ENCODE measurements around the gene RASA3. TPM values are rescaled to one million over a fixed set of nuclear protein-coding genes. Genes with fewer than 3 reads are reported as not detected.
A peak's percentile ranks its signal among the peaks of the same experiment; 100 is the strongest.

The RASA3 gene
- total RNA-seq, 1 donor from 2014 or later, result 44.8 TPM

DNA sequence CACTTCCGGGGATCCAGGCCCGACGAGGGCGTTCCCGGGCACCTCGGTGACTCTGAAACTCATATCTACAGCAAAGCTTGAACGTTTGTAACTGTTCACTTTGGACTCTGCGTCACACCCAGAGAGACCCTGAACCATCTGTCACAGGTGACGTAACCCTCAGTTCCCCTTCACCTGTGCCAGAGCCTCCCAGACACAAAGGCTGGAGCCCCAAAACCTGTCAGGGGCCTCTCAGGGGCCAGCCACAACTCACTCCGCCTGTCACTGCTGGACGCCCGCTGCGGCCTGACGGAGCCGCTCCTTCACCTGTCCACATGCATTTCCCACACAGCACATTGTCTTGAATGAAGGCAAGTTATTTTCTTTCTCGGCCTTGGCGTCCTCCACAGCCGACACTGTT, 8.0 kb downstream of the RASA3 start:
- peaks cover 62% of the 10 kb centered on the region for H3K4me1 Mint-ChIP-seq (ENCODE audit: unreplicated experiment)
- H3K27me3 Mint-ChIP-seq (ENCODE audit: unreplicated experiment), result no peaks in the 10 kb centered on the region
- H3K4me3 Mint-ChIP-seq (ENCODE audit: unreplicated experiment), result no peak overlapping the region
- TF ChIP-seq, protein P1, sequence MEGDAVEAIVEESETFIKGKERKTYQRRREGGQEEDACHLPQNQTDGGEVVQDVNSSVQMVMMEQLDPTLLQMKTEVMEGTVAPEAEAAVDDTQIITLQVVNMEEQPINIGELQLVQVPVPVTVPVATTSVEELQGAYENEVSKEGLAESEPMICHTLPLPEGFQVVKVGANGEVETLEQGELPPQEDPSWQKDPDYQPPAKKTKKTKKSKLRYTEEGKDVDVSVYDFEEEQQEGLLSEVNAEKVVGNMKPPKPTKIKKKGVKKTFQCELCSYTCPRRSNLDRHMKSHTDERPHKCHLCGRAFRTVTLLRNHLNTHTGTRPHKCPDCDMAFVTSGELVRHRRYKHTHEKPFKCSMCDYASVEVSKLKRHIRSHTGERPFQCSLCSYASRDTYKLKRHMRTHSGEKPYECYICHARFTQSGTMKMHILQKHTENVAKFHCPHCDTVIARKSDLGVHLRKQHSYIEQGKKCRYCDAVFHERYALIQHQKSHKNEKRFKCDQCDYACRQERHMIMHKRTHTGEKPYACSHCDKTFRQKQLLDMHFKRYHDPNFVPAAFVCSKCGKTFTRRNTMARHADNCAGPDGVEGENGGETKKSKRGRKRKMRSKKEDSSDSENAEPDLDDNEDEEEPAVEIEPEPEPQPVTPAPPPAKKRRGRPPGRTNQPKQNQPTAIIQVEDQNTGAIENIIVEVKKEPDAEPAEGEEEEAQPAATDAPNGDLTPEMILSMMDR (IDR thresholded peaks at IDR 0.05), result no peak
- DNase-seq (ENCODE audit: extremely low spot score, unreplicated experiment), result no peak
- peak overlapping the region; percentile 19 for H3K27ac Mint-ChIP-seq (ENCODE audit: unreplicated experiment)
- no peaks in the 10 kb centered on the region for H3K9me3 Mint-ChIP-seq (ENCODE audit: unreplicated experiment)
- H3K36me3 Mint-ChIP-seq (ENCODE audit: unreplicated experiment), result peaks cover 3% of the 10 kb centered on the region

DNA sequence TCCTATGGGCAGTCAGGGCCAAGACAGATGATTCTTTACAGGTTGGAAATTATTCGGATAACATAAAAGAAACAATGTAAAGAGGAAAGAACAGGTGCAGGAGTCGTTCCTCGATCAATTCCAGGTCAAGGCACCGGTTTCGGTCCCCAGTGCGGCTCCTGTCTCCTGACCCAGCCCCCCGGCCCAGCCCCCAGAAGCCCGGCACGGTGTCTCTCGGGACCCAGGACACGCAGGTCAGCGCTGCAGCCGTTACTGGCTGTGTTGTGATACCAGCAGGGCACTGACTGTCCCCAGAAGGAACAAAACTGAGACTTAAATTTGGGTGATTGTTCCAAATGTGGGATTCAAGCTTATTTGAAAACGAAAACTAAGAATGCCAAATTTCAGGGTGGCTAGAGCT, 8.5 kb downstream of the RASA3 start:
- H3K4me3 Mint-ChIP-seq (ENCODE audit: unreplicated experiment), result no peak overlapping the region
- H3K4me1 Mint-ChIP-seq (ENCODE audit: unreplicated experiment), result peaks cover 62% of the 10 kb centered on the region
- peaks cover 3% of the 10 kb centered on the region for H3K36me3 Mint-ChIP-seq (ENCODE audit: unreplicated experiment)
- no peaks in the 10 kb centered on the region for H3K27me3 Mint-ChIP-seq (ENCODE audit: unreplicated experiment)
- H3K9me3 Mint-ChIP-seq (ENCODE audit: unreplicated experiment), result no peaks in the 10 kb centered on the region
- peak overlapping the region; percentile 10 for H3K27ac Mint-ChIP-seq (ENCODE audit: unreplicated experiment)
- no peak for DNase-seq (ENCODE audit: extremely low spot score, unreplicated experiment)
- TF ChIP-seq, protein P1 (IDR thresholded peaks at IDR 0.05), result no peak

DNA sequence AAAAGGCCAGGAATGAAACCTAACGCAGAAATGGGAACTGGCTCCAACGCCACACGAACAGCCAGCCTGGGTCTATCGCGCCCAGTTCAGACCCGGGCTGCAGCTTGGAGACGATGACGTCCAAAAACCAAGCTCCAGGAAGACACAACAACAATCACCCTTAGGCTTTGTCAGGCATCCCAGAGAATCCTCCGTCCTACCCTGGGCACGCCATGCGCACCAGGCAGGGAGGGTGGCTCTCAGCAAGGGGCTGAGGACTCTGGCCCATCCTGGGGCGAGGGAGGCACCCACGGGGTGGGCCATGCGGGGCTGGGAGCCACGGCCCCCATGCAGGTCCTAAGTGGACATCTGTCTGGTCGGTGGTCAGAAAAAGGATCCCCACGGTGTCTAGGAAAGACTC, 9.0 kb downstream of the RASA3 start:
- H3K27me3 Mint-ChIP-seq (ENCODE audit: unreplicated experiment), result no peaks in the 10 kb centered on the region
- H3K9me3 Mint-ChIP-seq (ENCODE audit: unreplicated experiment), result no peaks in the 10 kb centered on the region
- no peak overlapping the region for H3K4me3 Mint-ChIP-seq (ENCODE audit: unreplicated experiment)
- H3K4me1 Mint-ChIP-seq (ENCODE audit: unreplicated experiment), result peaks cover 62% of the 10 kb centered on the region
- DNase-seq (ENCODE audit: extremely low spot score, unreplicated experiment), result no peak
- TF ChIP-seq, protein P1 (IDR thresholded peaks at IDR 0.05), result no peak
- H3K36me3 Mint-ChIP-seq (ENCODE audit: unreplicated experiment), result peaks cover 3% of the 10 kb centered on the region
- H3K27ac Mint-ChIP-seq (ENCODE audit: unreplicated experiment), result peak overlapping the region; percentile 52

- peak overlapping the region; percentile 52 for H3K27ac Mint-ChIP-seq (ENCODE audit: unreplicated experiment)
- H3K4me3 Mint-ChIP-seq (ENCODE audit: unreplicated experiment), result no peak overlapping the region
- peaks cover 62% of the 10 kb centered on the region for H3K4me1 Mint-ChIP-seq (ENCODE audit: unreplicated experiment)
- H3K36me3 Mint-ChIP-seq (ENCODE audit: unreplicated experiment), result peaks cover 3% of the 10 kb centered on the region
- H3K27me3 Mint-ChIP-seq (ENCODE audit: unreplicated experiment), result no peaks in the 10 kb centered on the region
- TF ChIP-seq, protein P1 (IDR thresholded peaks at IDR 0.05), result no peak
- no peaks in the 10 kb centered on the region for H3K9me3 Mint-ChIP-seq (ENCODE audit: unreplicated experiment)
- no peak for DNase-seq (ENCODE audit: extremely low spot score, unreplicated experiment)
Measured at GRCh38 chr13:114122591-114123211, 9.7 kb downstream of the RASA3 start.

GRCh38 chr13:114122127-114122511, 10.3 kb downstream of the RASA3 start:
- Mint-ChIP-seq H3K36me3 (ENCODE audit: unreplicated experiment) (peaks cover 3% of the 10 kb centered on the region), H3K4me3 (ENCODE audit: unreplicated experiment) (no peak overlapping the region), H3K27me3 (ENCODE audit: unreplicated experiment) (no peaks in the 10 kb centered on the region), H3K4me1 (ENCODE audit: unreplicated experiment) (peaks cover 62% of the 10 kb centered on the region), H3K9me3 (ENCODE audit: unreplicated experiment) (no peaks in the 10 kb centered on the region), H3K27ac (ENCODE audit: unreplicated experiment) (peak overlapping the region; percentile 99)
- no peak for DNase-seq (ENCODE audit: extremely low spot score, unreplicated experiment)
- TF ChIP-seq, protein P1 (IDR thresholded peaks at IDR 0.05), result no peak
